H1 (cell line): ENCODE data around the gene C15orf62. TPM values are rescaled to one million over a fixed set of nuclear protein-coding genes. Genes with fewer than 3 reads are reported as not detected.

ENCODE experiments used
- ASH2L ChIP-seq: fragments of 200-600, 300-600 bp; sonication (generic); IDR thresholded peaks from one replicate; pipeline ENCODE4 v1.7.1; 2017; ENCODE audit warnings: low read length
- BCL11A ChIP-seq, 2 experiments: IDR thresholded peaks; one replicate each; pipeline ENCODE4 v1.6.1; 2011; ENCODE audit warnings: low read depth in 2 of 2, low read length in 2 of 2, mild to moderate bottlenecking in 2 of 2
- BRCA1 ChIP-seq: IDR thresholded peaks from 2 replicates; pipeline ENCODE4 v1.6.1; 2012; ENCODE audit warnings: low read depth, low read length, improper control_type of control experiment
- CHD1 ChIP-seq: IDR thresholded peaks from 2 replicates; pipeline ENCODE4 v1.6.1; 2012; ENCODE audit warnings: low read depth, low read length, improper control_type of control experiment
- EP300 ChIP-seq, 2 experiments: IDR thresholded peaks; 1 replicate in 1 of 2; 2 replicates in 1 of 2; pipeline ENCODE4 v1.6.1; 2011 to 2012; ENCODE audit warnings: low read depth in 2 of 2, low read length in 2 of 2, mild to moderate bottlenecking in 2 of 2, borderline replicate concordance in 1 of 2, inconsistent platforms in 1 of 2, moderate library complexity in 1 of 2
- GTF2F1 ChIP-seq: IDR thresholded peaks from 2 replicates; pipeline ENCODE4 v1.6.1; 2012; ENCODE audit warnings: low read depth, low read length, improper control_type of control experiment, borderline replicate concordance
- HDAC2 ChIP-seq, 2 experiments: fragments of 300-600 bp in 1 of 2; sonication (generic) in 1 of 2; IDR thresholded peaks; 2 replicates each; pipeline ENCODE4 v1.6.1; 2011 to 2012; ENCODE audit warnings: low read depth in 2 of 2, low read length in 2 of 2, mild to moderate bottlenecking in 2 of 2, moderate library complexity in 2 of 2, borderline replicate concordance in 1 of 2, inconsistent platforms in 1 of 2
- HDAC6 ChIP-seq: IDR thresholded peaks from one replicate; pipeline ENCODE4 v1.7.1; 2012; ENCODE audit warnings: low read depth, mild to moderate bottlenecking, inconsistent platforms, low read length, moderate library complexity
- JUND ChIP-seq: IDR thresholded peaks from 2 replicates; pipeline ENCODE4 v1.6.1; 2011; ENCODE audit warnings: mild to moderate bottlenecking, improper control_type of control experiment, low read length
- KDM4A ChIP-seq: IDR thresholded peaks from one replicate; pipeline ENCODE4 v1.7.1; 2012; ENCODE audit warnings: low read depth, mild to moderate bottlenecking, moderate library complexity, low read length, inconsistent platforms; ENCODE audit not compliant: severe bottlenecking
- KDM5A ChIP-seq: fragments of 200-600 bp; IDR thresholded peaks from 2 replicates; pipeline ENCODE4 v1.7.1; 2012; ENCODE audit warnings: mild to moderate bottlenecking, low read length, inconsistent platforms, mixed read lengths
- RBBP5 ChIP-seq: IDR thresholded peaks from 2 replicates; pipeline ENCODE4 v1.7.1; 2012; ENCODE audit warnings: low read depth, mild to moderate bottlenecking, inconsistent platforms, low read length, moderate library complexity, borderline replicate concordance
- SP4 ChIP-seq: IDR thresholded peaks from 2 replicates; pipeline ENCODE4 v1.6.1; 2012; ENCODE audit warnings: low read length, inconsistent platforms
- TAF1 ChIP-seq: IDR thresholded peaks from 2 replicates; pipeline ENCODE4 v1.6.1; 2011; ENCODE audit warnings: mild to moderate bottlenecking, low read depth, low read length
- TAF7 ChIP-seq: optimal IDR thresholded peaks from 2 replicates; pipeline ENCODE3; 2011; ENCODE audit warnings: low read depth, mild to moderate bottlenecking, inconsistent platforms, low read length, moderate library complexity, borderline replicate concordance
- TBP ChIP-seq: IDR thresholded peaks from 2 replicates; pipeline ENCODE4 v1.6.1; 2011; ENCODE audit warnings: low read depth, low read length, improper control_type of control experiment
- ZNF274 ChIP-seq: IDR thresholded peaks from 2 replicates; pipeline ENCODE4 v1.7.0; 2012; ENCODE audit warnings: low read length, borderline replicate concordance; ENCODE audit errors: extremely low read depth
- polyA plus RNA-seq, 7 experiments: library from polyadenylated mRNA; depleted of rRNA in 3 of 7; stranded (reverse) in 5 of 7; unstranded in 2 of 7; fragments of >200 nt in 5 of 7; fragments of 200-250 nt in 2 of 7; gene quantifications; 1 replicate in 5 of 7; 2 replicates in 1 of 7; 4 replicates in 1 of 7; pipeline versions ENCODE4 v1.2.1 to v1.2.3, GENCODE V29; 2011 to 2013; ENCODE audit warnings: missing spikeins in 2 of 7, mixed read lengths in 2 of 7
- total RNA-seq: library from RNA; stranded (reverse); fragmentation: NEBNext Ultra II Directional; extraction: Animal tissue kit (Norgen Biotek cat#: 25700); gene quantifications from 2 replicates; pipeline ENCODE4 v1.2.1, GENCODE V29; 2021
- TF ChIP-seq, protein P1 (sequence below): IDR thresholded peaks from 2 replicates; pipeline ENCODE4 v1.6.1; 2011; ENCODE audit warnings: low read length, improper control_type of control experiment
- TF ChIP-seq, protein P2 (sequence below): IDR thresholded peaks from 2 replicates; pipeline ENCODE4 v1.6.1; 2012; ENCODE audit warnings: low read length, inconsistent platforms
- TF ChIP-seq, protein P3 (sequence below): IDR thresholded peaks from 2 replicates; pipeline ENCODE4 v1.6.1; 2012; ENCODE audit warnings: inconsistent platforms

The C15orf62 gene
- total and polyA plus RNA-seq, 2 of the 8 experiments (the other 6 are each of a cell fraction or from before 2014, with no cell fraction given), result 0.06 to 0.56 TPM

DNA sequence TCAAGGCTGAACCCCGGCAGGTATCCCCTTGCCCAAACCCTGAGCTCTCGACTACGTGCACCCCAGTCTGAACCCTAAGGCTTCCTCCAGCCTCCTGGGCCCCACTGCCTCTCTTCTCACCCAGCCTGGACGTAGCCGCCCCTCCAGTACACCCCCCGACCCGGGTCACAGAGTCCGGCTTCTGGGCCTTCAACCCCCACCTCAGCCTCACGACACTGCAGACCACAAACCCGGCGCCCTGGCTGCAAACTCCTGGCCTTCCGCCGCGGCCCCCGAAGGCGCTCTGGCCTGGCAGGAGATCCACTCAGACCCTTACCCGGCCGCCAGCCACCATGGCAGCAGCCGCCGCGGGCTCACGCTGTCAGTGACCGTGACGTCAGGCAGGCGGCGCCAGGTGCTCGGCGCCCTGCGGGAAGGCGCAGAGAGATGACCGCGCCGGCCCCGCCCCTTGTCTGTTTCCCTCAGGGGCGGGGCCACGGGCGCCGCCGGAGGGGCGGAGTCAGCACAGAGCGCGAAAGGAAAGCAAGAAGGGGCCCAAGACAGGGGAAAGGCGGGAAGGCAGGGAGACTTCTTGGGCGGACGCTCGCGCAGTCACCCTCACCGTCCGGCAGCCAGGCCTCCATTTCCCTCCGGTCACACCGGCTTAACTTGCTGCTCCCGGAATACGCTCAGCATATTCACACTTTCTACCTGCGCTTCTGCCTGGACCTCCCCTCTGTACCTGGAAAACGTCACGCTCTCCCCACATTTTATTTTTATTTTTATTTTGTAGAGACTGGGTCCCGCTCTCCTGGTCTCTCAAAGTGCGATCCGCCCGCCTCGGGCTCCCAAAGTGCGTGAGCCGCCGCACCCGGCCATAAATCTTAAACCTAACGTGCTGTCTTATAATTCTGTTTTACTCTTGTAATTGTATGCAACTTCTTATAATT is 14.6 kb upstream of the C15orf62 start, which contains the start of gene RMDN3 (continued):
- TF ChIP-seq HDAC6 (no peak), BCL11A (IDR thresholded peaks at IDR 0.05; ENCODE audit: low read depth in 2 of 2, low read length in 2 of 2) (no peak), SP4 (peak; percentile 82; the same call in 1 of the 2 replicates), TAF7 (peak; percentile 80), BRCA1 (peak; percentile 26; the same call in 1 of the 2 replicates), CHD1 (peak; percentile 75), JUND (peak; percentile 57; the same call in 1 of the 2 replicates), TBP (peak; percentile 93), ZNF274 (no peak), KDM4A (peak; percentile 100), TAF1 (peak; percentile 98), ASH2L (peak; percentile 65), GTF2F1 (peak; percentile 80), HDAC2 (IDR thresholded peaks at IDR 0.05; ENCODE audit: borderline replicate concordance in 1 of 2, low read depth in 2 of 2, low read length in 2 of 2) (0 out of 4 replicates have a peak, but pooled peaks of 1 of the 2 experiments have one; percentile 65), EP300 (IDR thresholded peaks at IDR 0.05; ENCODE audit: borderline replicate concordance in 1 of 2, low read depth in 2 of 2, low read length in 2 of 2) (peak in 1 of 2 experiments; percentile 61; a peak in 1 of 3 replicates), KDM5A (peak; percentile 86), RBBP5 (no peak; the same call in 1 of the 2 replicates)
- TF ChIP-seq, protein P1, sequence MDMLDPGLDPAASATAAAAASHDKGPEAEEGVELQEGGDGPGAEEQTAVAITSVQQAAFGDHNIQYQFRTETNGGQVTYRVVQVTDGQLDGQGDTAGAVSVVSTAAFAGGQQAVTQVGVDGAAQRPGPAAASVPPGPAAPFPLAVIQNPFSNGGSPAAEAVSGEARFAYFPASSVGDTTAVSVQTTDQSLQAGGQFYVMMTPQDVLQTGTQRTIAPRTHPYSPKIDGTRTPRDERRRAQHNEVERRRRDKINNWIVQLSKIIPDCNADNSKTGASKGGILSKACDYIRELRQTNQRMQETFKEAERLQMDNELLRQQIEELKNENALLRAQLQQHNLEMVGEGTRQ, result no peak
- TF ChIP-seq, protein P2, sequence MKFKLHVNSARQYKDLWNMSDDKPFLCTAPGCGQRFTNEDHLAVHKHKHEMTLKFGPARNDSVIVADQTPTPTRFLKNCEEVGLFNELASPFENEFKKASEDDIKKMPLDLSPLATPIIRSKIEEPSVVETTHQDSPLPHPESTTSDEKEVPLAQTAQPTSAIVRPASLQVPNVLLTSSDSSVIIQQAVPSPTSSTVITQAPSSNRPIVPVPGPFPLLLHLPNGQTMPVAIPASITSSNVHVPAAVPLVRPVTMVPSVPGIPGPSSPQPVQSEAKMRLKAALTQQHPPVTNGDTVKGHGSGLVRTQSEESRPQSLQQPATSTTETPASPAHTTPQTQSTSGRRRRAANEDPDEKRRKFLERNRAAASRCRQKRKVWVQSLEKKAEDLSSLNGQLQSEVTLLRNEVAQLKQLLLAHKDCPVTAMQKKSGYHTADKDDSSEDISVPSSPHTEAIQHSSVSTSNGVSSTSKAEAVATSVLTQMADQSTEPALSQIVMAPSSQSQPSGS, result no peak
- TF ChIP-seq, protein P3, sequence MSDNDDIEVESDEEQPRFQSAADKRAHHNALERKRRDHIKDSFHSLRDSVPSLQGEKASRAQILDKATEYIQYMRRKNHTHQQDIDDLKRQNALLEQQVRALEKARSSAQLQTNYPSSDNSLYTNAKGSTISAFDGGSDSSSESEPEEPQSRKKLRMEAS, result peak; percentile 55
